SK-N-SH (cell line): ENCODE measurements around the gene BAZ1A.

ENCODE experiments used
- CTCF ChIP-seq: fragments of 200-600 bp; sonication (generic); IDR thresholded peaks from 2 replicates; pipeline ENCODE4 v1.6.1; 2017; ENCODE audit warnings: antibody characterized with exemption, mild to moderate bottlenecking, moderate library complexity
- EP300 ChIP-seq, 2 experiments: IDR thresholded peaks; 2 replicates each; pipeline versions ENCODE4 v1.4.0 to v1.6.1; 2012; ENCODE audit warnings: borderline replicate concordance in 1 of 2, low read depth in 1 of 2, low read length in 1 of 2
- GABPA ChIP-seq: IDR thresholded peaks from 2 replicates; pipeline ENCODE4 v1.4.0; 2012; ENCODE audit warnings: low read depth, mild to moderate bottlenecking
- PBX3 ChIP-seq: IDR thresholded peaks from 2 replicates; pipeline ENCODE4; 2012
- POLR2AphosphoS5 ChIP-seq: IDR thresholded peaks from 2 replicates; pipeline ENCODE4 v1.6.1; 2012; ENCODE audit warnings: low read depth, low read length
- RAD21 ChIP-seq: IDR thresholded peaks from 2 replicates; pipeline ENCODE4 v1.6.1; 2012; ENCODE audit warnings: mild to moderate bottlenecking, low read length
- REST ChIP-seq: IDR thresholded peaks from 2 replicates; pipeline ENCODE4 v1.6.1; 2012; ENCODE audit warnings: mild to moderate bottlenecking, low read depth, low read length, moderate library complexity
- RFX5 ChIP-seq: IDR thresholded peaks from 2 replicates; pipeline ENCODE4 v1.6.1; 2012; ENCODE audit warnings: mild to moderate bottlenecking, improper control_type of control experiment, low read length
- USF1 ChIP-seq: IDR thresholded peaks from 2 replicates; pipeline ENCODE4 v1.4.0; 2012; ENCODE audit warnings: low read depth, borderline replicate concordance
- YY1 ChIP-seq: IDR thresholded peaks from 2 replicates; pipeline ENCODE4 v1.4.0; 2012; ENCODE audit warnings: low read depth, mild to moderate bottlenecking

GRCh38 chr14:34912966-34913365 is 37.8 kb upstream of the BAZ1A start:
- TF ChIP-seq EP300 (IDR thresholded peaks at IDR 0.05; ENCODE audit: borderline replicate concordance in 1 of 2, low read depth in 1 of 2, low read length in 1 of 2) (no peak), CTCF (no peak), YY1 (no peak), USF1 (no peak), PBX3 (no peak), GABPA (no peak), POLR2AphosphoS5 (no peak), RAD21 (no peak), REST (no peak), RFX5 (no peak)
